Activated CD4-positive, alpha-beta T cell treated with anti-CD3 and anti-CD28 coated beads, Interleukin-2, amount 10 ng/mL, durations not matched to agents 24 days and 14 days (primary cell): ENCODE measurements around the gene SORCS2. TPM values are rescaled to one million over a fixed set of nuclear protein-coding genes. Genes with fewer than 3 reads are reported as not detected.

Experiments
- DNase-seq: peaks from one replicate; pipeline ENCODE4 v3.0.0; 2022
- H3K27ac Mint-ChIP-seq: one replicate; pipeline ENCODE4 v1.8.0; 2022; ENCODE audit warnings: mild to moderate bottlenecking, mixed read lengths
- H3K27me3 Mint-ChIP-seq: one replicate; pipeline ENCODE4 v1.8.0; 2022; ENCODE audit warnings: mixed read lengths
- H3K36me3 Mint-ChIP-seq: one replicate; pipeline ENCODE4 v1.8.0; 2022; ENCODE audit warnings: low read depth, mild to moderate bottlenecking, mixed read lengths
- H3K4me1 Mint-ChIP-seq: one replicate; pipeline ENCODE4 v1.8.0; 2021; ENCODE audit warnings: mixed read lengths
- H3K4me3 Mint-ChIP-seq: one replicate; pipeline ENCODE4 v1.8.0; 2022; ENCODE audit warnings: mild to moderate bottlenecking, moderate library complexity, mixed read lengths
- H3K9me3 Mint-ChIP-seq: one replicate; pipeline ENCODE4 v1.8.0; 2021; ENCODE audit warnings: mixed read lengths
- intact Hi-C: fragments of 100-400 bp; cut with micrococcal nuclease; formaldehyde crosslinking; loops from one replicate; pipeline ENCODE4 v1.15.1; 2023
- total RNA-seq: library from RNA; stranded (reverse); gene quantifications from 2 replicates; pipeline ENCODE4 v1.2.3, GENCODE V29; 2022

Gene SORCS2
- total RNA-seq, 1 donor from 2014 or later: not detected

- intact Hi-C loops: loop anchor here (1.0 kb wide), 1 partner anchor 42 kb away; no protein-coding TSS in a partner anchor
- H3K4me1 Mint-ChIP-seq: peaks cover 30% of the 10 kb centered on the region
- H3K36me3 Mint-ChIP-seq: peaks cover 6% of the 10 kb centered on the region
- no peak overlapping the region for H3K4me3 Mint-ChIP-seq
- H3K9me3 Mint-ChIP-seq: no peaks in the 10 kb centered on the region
- H3K27ac Mint-ChIP-seq: no peak overlapping the region
- no peak for DNase-seq
- H3K27me3 Mint-ChIP-seq: no peaks in the 10 kb centered on the region
These were observed 568.4 kb downstream of the SORCS2 start for GRCh38 chr4:7760706-7761105.

- Mint-ChIP-seq H3K4me3 (no peak overlapping the region), H3K9me3 (no peaks in the 10 kb centered on the region), H3K27me3 (no peaks in the 10 kb centered on the region), H3K27ac (no peak overlapping the region), H3K36me3 (peaks cover 6% of the 10 kb centered on the region), H3K4me1 (peaks cover 30% of the 10 kb centered on the region)
- intact Hi-C loops: loop anchor here (1.0 kb wide), 1 partner anchor 41 kb away; no protein-coding TSS in a partner anchor
- no peak for DNase-seq
These were observed 569.0 kb downstream of the SORCS2 start for GRCh38 chr4:7761312-7761711.

- intact Hi-C loops: loop anchor here (1.0 kb wide), 1 partner anchor 41 kb away; no protein-coding TSS in a partner anchor
- no peak overlapping the region for H3K4me3 Mint-ChIP-seq
These were observed 569.4 kb downstream of the SORCS2 start for GRCh38 chr4:7761720-7762119.

GRCh38 chr4:7762376-7763030, 570.2 kb downstream of the SORCS2 start:
- Mint-ChIP-seq H3K9me3 (no peaks in the 10 kb centered on the region), H3K27me3 (no peaks in the 10 kb centered on the region), H3K4me1 (peaks cover 24% of the 10 kb centered on the region), H3K27ac (no peak overlapping the region), H3K4me3 (no peak overlapping the region), H3K36me3 (peaks cover 6% of the 10 kb centered on the region)
- intact Hi-C loops: no loop called here
- no peak for DNase-seq

More at GRCh38 chr4:7761720-7762119, 569.4 kb downstream of the SORCS2 start:
- DNase-seq: peak; percentile 83
- Mint-ChIP-seq H3K9me3 (no peaks in the 10 kb centered on the region), H3K27ac (no peak overlapping the region), H3K4me1 (peaks cover 30% of the 10 kb centered on the region), H3K27me3 (no peaks in the 10 kb centered on the region), H3K36me3 (peaks cover 6% of the 10 kb centered on the region)

GRCh38 chr4:7763106-7763505, 570.8 kb downstream of the SORCS2 start:
- no peaks in the 10 kb centered on the region for H3K9me3 Mint-ChIP-seq
- intact Hi-C loops: no loop called here
- no peaks in the 10 kb centered on the region for H3K27me3 Mint-ChIP-seq
- no peak for DNase-seq
- H3K27ac Mint-ChIP-seq: no peak overlapping the region
- no peak overlapping the region for H3K4me3 Mint-ChIP-seq
- H3K4me1 Mint-ChIP-seq: peaks cover 23% of the 10 kb centered on the region
- H3K36me3 Mint-ChIP-seq: peaks cover 6% of the 10 kb centered on the region

- peaks cover 4% of the 10 kb centered on the region for H3K36me3 Mint-ChIP-seq
- H3K9me3 Mint-ChIP-seq: no peaks in the 10 kb centered on the region
- no peak overlapping the region for H3K27ac Mint-ChIP-seq
- intact Hi-C loops: no loop called here
- peaks cover 18% of the 10 kb centered on the region for H3K4me1 Mint-ChIP-seq
- H3K4me3 Mint-ChIP-seq: no peak overlapping the region
- DNase-seq: no peak
- no peaks in the 10 kb centered on the region for H3K27me3 Mint-ChIP-seq
These were observed 571.5 kb downstream of the SORCS2 start for GRCh38 chr4:7763788-7764187.

GRCh38 chr4:7764466-7764865, 572.1 kb downstream of the SORCS2 start:
- no peak overlapping the region for H3K4me3 Mint-ChIP-seq
- H3K27me3 Mint-ChIP-seq: no peaks in the 10 kb centered on the region
- H3K9me3 Mint-ChIP-seq: no peaks in the 10 kb centered on the region
- peaks cover 4% of the 10 kb centered on the region for H3K36me3 Mint-ChIP-seq
- no peak for DNase-seq
- H3K4me1 Mint-ChIP-seq: peaks cover 13% of the 10 kb centered on the region
- intact Hi-C loops: no loop called here
- no peak overlapping the region for H3K27ac Mint-ChIP-seq

- H3K27ac Mint-ChIP-seq: no peak overlapping the region
These were observed 573.3 kb downstream of the SORCS2 start for GRCh38 chr4:7765666-7766065.

GRCh38 chr4:7766086-7766485, 573.7 kb downstream of the SORCS2 start:
- no peak for DNase-seq
- Mint-ChIP-seq H3K27ac (no peak overlapping the region), H3K4me3 (no peak overlapping the region), H3K4me1 (peaks cover 19% of the 10 kb centered on the region), H3K27me3 (no peaks in the 10 kb centered on the region), H3K9me3 (no peaks in the 10 kb centered on the region), H3K36me3 (peaks cover 4% of the 10 kb centered on the region)
- intact Hi-C loops: no loop called here

More at GRCh38 chr4:7765666-7766065, 573.3 kb downstream of the SORCS2 start:
- Mint-ChIP-seq H3K36me3 (peaks cover 4% of the 10 kb centered on the region), H3K9me3 (no peaks in the 10 kb centered on the region), H3K4me1 (peaks cover 15% of the 10 kb centered on the region), H3K27me3 (no peaks in the 10 kb centered on the region), H3K4me3 (no peak overlapping the region)
- intact Hi-C loops: no loop called here
- DNase-seq: no peak

GRCh38 chr4:7766661-7767345, 574.5 kb downstream of the SORCS2 start:
- H3K4me1 Mint-ChIP-seq: peaks cover 20% of the 10 kb centered on the region
- no peak overlapping the region for H3K27ac Mint-ChIP-seq
- H3K36me3 Mint-ChIP-seq: peaks cover 7% of the 10 kb centered on the region
- no peak for DNase-seq
- no peaks in the 10 kb centered on the region for H3K9me3 Mint-ChIP-seq
- no peak overlapping the region for H3K4me3 Mint-ChIP-seq
- intact Hi-C loops: no loop called here
- H3K27me3 Mint-ChIP-seq: no peaks in the 10 kb centered on the region

- Mint-ChIP-seq H3K4me1 (peaks cover 18% of the 10 kb centered on the region), H3K27ac (no peak overlapping the region), H3K27me3 (no peaks in the 10 kb centered on the region), H3K36me3 (peaks cover 11% of the 10 kb centered on the region), H3K9me3 (no peaks in the 10 kb centered on the region), H3K4me3 (no peak overlapping the region)
- intact Hi-C loops: no loop called here
- DNase-seq: no peak
These were observed 575.2 kb downstream of the SORCS2 start for GRCh38 chr4:7767526-7767925.

GRCh38 chr4:7767966-7768365, 575.6 kb downstream of the SORCS2 start:
- H3K36me3 Mint-ChIP-seq: peaks cover 13% of the 10 kb centered on the region

GRCh38 chr4:7768736-7769135, 576.4 kb downstream of the SORCS2 start:
- Mint-ChIP-seq H3K27ac (no peak overlapping the region), H3K4me1 (peaks cover 18% of the 10 kb centered on the region), H3K4me3 (no peak overlapping the region), H3K9me3 (no peaks in the 10 kb centered on the region), H3K36me3 (peaks cover 18% of the 10 kb centered on the region), H3K27me3 (no peaks in the 10 kb centered on the region)
- no peak for DNase-seq
- intact Hi-C loops: no loop called here

More at GRCh38 chr4:7767966-7768365, 575.6 kb downstream of the SORCS2 start:
- no peaks in the 10 kb centered on the region for H3K9me3 Mint-ChIP-seq
- H3K27me3 Mint-ChIP-seq: no peaks in the 10 kb centered on the region
- H3K4me1 Mint-ChIP-seq: peaks cover 18% of the 10 kb centered on the region
- no peak overlapping the region for H3K4me3 Mint-ChIP-seq
- intact Hi-C loops: no loop called here
- H3K27ac Mint-ChIP-seq: no peak overlapping the region
- no peak for DNase-seq
